NCI-H345 treated with DMSO at 0.1 percent for 48 hours (cell line): ENCODE measurements around the gene ACTN4.
"Not testable (repeated sequence)": the region's sequence is repeated elsewhere in the genome, so short reads cannot be mapped to it uniquely, and the experiment has no call there.

Experiments used
- DNase-seq: peaks from one replicate; lab custom pipeline; 2025; ENCODE audit not compliant: unreplicated experiment; lab: John Stamatoyannopoulos, UW

ACTN4 gene

GRCh38 chr19:38647368-38647965, at the start of gene ACTN4:
Gene ACTN4, plus strand, starts transcription at chr19:38647649. Its CDS starts 97 bp downstream, at chr19:38647746.
- peak; percentile 100 for DNase-seq

- DNase-seq, result no peak
Measured at GRCh38 chr19:38599722-38600121, 47.7 kb upstream of the ACTN4 start.

GRCh38 chr19:38602856-38603255, 44.6 kb upstream of the ACTN4 start:
- not testable (repeated sequence) for DNase-seq

GRCh38 chr19:38606131-38606530, 41.3 kb upstream of the ACTN4 start:
- no peak for DNase-seq

- no peak for DNase-seq
Measured at GRCh38 chr19:38614289-38614688, 33.2 kb upstream of the ACTN4 start.

GRCh38 chr19:38615007-38615581, 32.4 kb upstream of the ACTN4 start:
- DNase-seq, result no peak

- DNase-seq, result no peak
Measured at GRCh38 chr19:38616265-38616664, 31.2 kb upstream of the ACTN4 start.

- DNase-seq, result no peak
Measured at GRCh38 chr19:38617283-38617763, 30.1 kb upstream of the ACTN4 start.

GRCh38 chr19:38617764-38618589, 29.5 kb upstream of the ACTN4 start, which contains the start of gene MAP4K1:
Gene MAP4K1, minus strand, starts transcription at chr19:38617953. Its CDS starts 58 bp downstream, at chr19:38617895.
- DNase-seq, result peak; percentile 85

- peak; percentile 100 for DNase-seq
Measured at GRCh38 chr19:38618590-38619360, 28.7 kb upstream of the ACTN4 start, which contains the start of gene EIF3K. Gene EIF3K, plus strand, starts transcription at chr19:38619188. Its CDS starts 81 bp downstream, at chr19:38619269.

GRCh38 chr19:38619361-38620174, 27.9 kb upstream of the ACTN4 start:
- no peak for DNase-seq

- DNase-seq, result no peak
Measured at GRCh38 chr19:38624822-38625221, 22.6 kb upstream of the ACTN4 start.

- DNase-seq, result no peak
Measured at GRCh38 chr19:38626401-38626800, 21.0 kb upstream of the ACTN4 start.

GRCh38 chr19:38629568-38629967, 17.9 kb upstream of the ACTN4 start:
- DNase-seq, result no peak

- DNase-seq, result not testable (repeated sequence)
Measured at GRCh38 chr19:38631301-38631700, 16.1 kb upstream of the ACTN4 start.

- DNase-seq, result not testable (repeated sequence)
Measured at GRCh38 chr19:38631811-38632475, 15.5 kb upstream of the ACTN4 start.

- DNase-seq, result no peak
Measured at GRCh38 chr19:38632476-38633213, 14.8 kb upstream of the ACTN4 start.

- DNase-seq, result peak; percentile 76
Measured at GRCh38 chr19:38634757-38635482, 12.5 kb upstream of the ACTN4 start.
